PC-9 (cell line): Measurements from ENCODE around the gene FKTN. TPM values are rescaled to one million over a fixed set of nuclear protein-coding genes. Genes with fewer than 3 reads are reported as not detected.

Experiments used
- BruUV-seq: library from RNA; stranded (reverse); fragments of 400-500 nt; replicated peaks from 2 replicates; lab custom pipeline; 2021; lab: Mats Ljungman, UMichigan
- CTCF ChIA-PET: fragments of 300-600 bp; sonication (Branson Sonifier 250); formaldehyde crosslinking; loops from one replicate; lab custom pipeline; 2022; ENCODE audit warnings: antibody characterized with exemption; lab: Charles Lee
- POLR2A ChIA-PET: fragments of 300-600 bp; sonication (Branson Sonifier 250); formaldehyde crosslinking; loops from one replicate; lab custom pipeline; 2022; ENCODE audit warnings: antibody characterized with exemption; ENCODE audit not compliant: unreplicated experiment; lab: Charles Lee
- DNase-seq, 2 experiments: peaks; one replicate each; pipeline versions ENCODE4 v3.0.0 to v3.0.0-alpha.2; 2015 to 2022; ENCODE audit warnings: mixed read lengths in 1 of 2
- H2AFZ ChIP-seq: fragments of 200-600 bp; sonication (generic); 2 replicates; pipeline ENCODE4 v1.8.1; 2017; ENCODE audit warnings: antibody characterized with exemption
- H3F3A ChIP-seq: fragments of 200-600 bp; sonication (generic); 2 replicates; pipeline ENCODE4 v1.8.1; 2017; ENCODE audit warnings: antibody characterized with exemption, mild to moderate bottlenecking, low read depth; ENCODE audit not compliant: insufficient read depth
- H3K27ac ChIP-seq: fragments of 200-600 bp; sonication (generic); 2 replicates; pipeline ENCODE4 v1.6.1; 2016; ENCODE audit warnings: mixed run types
- H3K27me3 ChIP-seq: fragments of 200-600 bp; sonication (generic); 2 replicates; pipeline ENCODE4 v1.6.1; 2016; ENCODE audit warnings: low read depth, mixed run types; ENCODE audit not compliant: insufficient read depth
- H3K36me3 ChIP-seq: fragments of 200-600 bp; sonication (generic); 2 replicates; pipeline ENCODE4 v1.6.1; 2016; ENCODE audit warnings: low read depth, mixed run types
- H3K4me1 ChIP-seq: fragments of 200-600 bp; sonication (generic); replicated peaks from 2 replicates; pipeline ENCODE4 v1.6.1; 2016; ENCODE audit warnings: mixed run types; ENCODE audit not compliant: insufficient read depth
- H3K4me2 ChIP-seq: fragments of 200-600 bp; sonication (generic); 2 replicates; pipeline ENCODE4 v1.6.1; 2017; ENCODE audit warnings: mixed run types
- H3K4me3 ChIP-seq: fragments of 200-600 bp; sonication (generic); 2 replicates; pipeline ENCODE4 v1.6.1; 2016; ENCODE audit warnings: mixed run types
- H3K79me2 ChIP-seq: fragments of 200-600 bp; sonication (generic); 2 replicates; pipeline ENCODE4 v1.6.1; 2017; ENCODE audit warnings: low read depth, mixed run types
- H3K9me2 ChIP-seq: fragments of 200-600 bp; sonication (generic); 2 replicates; pipeline ENCODE4 v1.8.1; 2017; ENCODE audit warnings: mild to moderate bottlenecking; ENCODE audit not compliant: insufficient read depth
- H3K9me3 ChIP-seq: fragments of 200-600 bp; sonication (generic); 2 replicates; pipeline ENCODE4 v1.8.1; 2016; ENCODE audit warnings: low read depth; ENCODE audit not compliant: insufficient read depth
- H4K20me1 ChIP-seq: fragments of 200-600 bp; sonication (generic); 2 replicates; pipeline ENCODE4 v1.8.1; 2017; ENCODE audit not compliant: insufficient read depth
- EZH2 ChIP-seq: fragments of 200-600 bp; sonication (generic); IDR thresholded peaks from 2 replicates; pipeline ENCODE4 v1.8.0; 2017; ENCODE audit warnings: antibody characterized with exemption, low read depth
- intact Hi-C: fragments of 100-400 bp; cut with micrococcal nuclease; formaldehyde crosslinking; loops from one replicate; pipeline ENCODE4 v1.10.0; 2022; ENCODE audit not compliant: unreplicated experiment
- total RNA-seq: library from RNA; stranded (reverse); gene quantifications from 2 replicates; pipeline ENCODE4 v1.2.3, GENCODE V29; 2021
- TF ChIP-seq, protein P1 (sequence below): fragments of 200-600 bp; sonication (generic); conservative IDR thresholded peaks from 2 replicates; pipeline ENCODE4 v1.6.1; 2017; ENCODE audit warnings: mixed run types, antibody characterized with exemption, mild to moderate bottlenecking, moderate library complexity

Gene FKTN
- total RNA-seq, 1 experiment from 2014 or later: 32.3 TPM

DNA sequence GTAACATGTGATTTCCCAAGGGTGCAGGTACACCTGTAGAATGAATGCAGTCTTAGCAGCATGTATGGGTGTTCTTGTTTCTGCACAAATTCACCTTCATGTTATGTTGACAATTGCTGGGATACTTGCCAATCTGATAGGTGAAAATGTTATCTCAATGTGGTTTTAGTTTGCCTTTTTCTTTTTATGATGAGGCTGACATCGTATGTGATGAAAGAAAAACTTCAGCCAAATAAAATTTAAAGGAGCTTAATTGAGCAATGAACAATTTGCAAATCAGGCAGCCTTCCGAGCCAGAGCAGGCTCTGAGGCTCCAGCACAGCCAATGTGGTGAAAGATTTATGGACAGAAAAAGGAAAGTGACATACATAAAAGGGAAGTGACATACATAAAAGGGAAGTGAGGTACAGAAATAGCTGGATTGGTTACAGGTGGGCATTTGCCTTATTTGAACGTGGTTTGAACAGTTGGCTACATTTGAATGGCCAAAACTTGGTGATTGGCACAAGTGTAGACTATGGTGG lies 114.8 kb downstream of the FKTN start:
- H3K36me3 ChIP-seq: no peaks in the 10 kb centered on the region
- no peaks in the 10 kb centered on the region for H3K9me2 ChIP-seq
- H3K79me2 ChIP-seq: no peaks in the 10 kb centered on the region
- POLR2A ChIA-PET: no interaction called here
- H2AFZ ChIP-seq: no peak overlapping the region
- no peak for DNase-seq
- TF ChIP-seq, protein P1, sequence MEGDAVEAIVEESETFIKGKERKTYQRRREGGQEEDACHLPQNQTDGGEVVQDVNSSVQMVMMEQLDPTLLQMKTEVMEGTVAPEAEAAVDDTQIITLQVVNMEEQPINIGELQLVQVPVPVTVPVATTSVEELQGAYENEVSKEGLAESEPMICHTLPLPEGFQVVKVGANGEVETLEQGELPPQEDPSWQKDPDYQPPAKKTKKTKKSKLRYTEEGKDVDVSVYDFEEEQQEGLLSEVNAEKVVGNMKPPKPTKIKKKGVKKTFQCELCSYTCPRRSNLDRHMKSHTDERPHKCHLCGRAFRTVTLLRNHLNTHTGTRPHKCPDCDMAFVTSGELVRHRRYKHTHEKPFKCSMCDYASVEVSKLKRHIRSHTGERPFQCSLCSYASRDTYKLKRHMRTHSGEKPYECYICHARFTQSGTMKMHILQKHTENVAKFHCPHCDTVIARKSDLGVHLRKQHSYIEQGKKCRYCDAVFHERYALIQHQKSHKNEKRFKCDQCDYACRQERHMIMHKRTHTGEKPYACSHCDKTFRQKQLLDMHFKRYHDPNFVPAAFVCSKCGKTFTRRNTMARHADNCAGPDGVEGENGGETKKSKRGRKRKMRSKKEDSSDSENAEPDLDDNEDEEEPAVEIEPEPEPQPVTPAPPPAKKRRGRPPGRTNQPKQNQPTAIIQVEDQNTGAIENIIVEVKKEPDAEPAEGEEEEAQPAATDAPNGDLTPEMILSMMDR: no peak
- TF ChIP-seq EZH2: no peak
- intact Hi-C loops: no loop called here
- no peak overlapping the region for H3K4me2 ChIP-seq
- H3K4me1 ChIP-seq: no peaks in the 10 kb centered on the region
- H3K9me3 ChIP-seq: no peaks in the 10 kb centered on the region
- H3F3A ChIP-seq: no peaks in the 10 kb centered on the region
- H4K20me1 ChIP-seq: no peaks in the 10 kb centered on the region
- no peak overlapping the region for H3K27ac ChIP-seq
- H3K4me3 ChIP-seq: no peak overlapping the region
- CTCF ChIA-PET: no interaction called here
- BruUV-seq: no TSS peak
- no peaks in the 10 kb centered on the region for H3K27me3 ChIP-seq

DNA sequence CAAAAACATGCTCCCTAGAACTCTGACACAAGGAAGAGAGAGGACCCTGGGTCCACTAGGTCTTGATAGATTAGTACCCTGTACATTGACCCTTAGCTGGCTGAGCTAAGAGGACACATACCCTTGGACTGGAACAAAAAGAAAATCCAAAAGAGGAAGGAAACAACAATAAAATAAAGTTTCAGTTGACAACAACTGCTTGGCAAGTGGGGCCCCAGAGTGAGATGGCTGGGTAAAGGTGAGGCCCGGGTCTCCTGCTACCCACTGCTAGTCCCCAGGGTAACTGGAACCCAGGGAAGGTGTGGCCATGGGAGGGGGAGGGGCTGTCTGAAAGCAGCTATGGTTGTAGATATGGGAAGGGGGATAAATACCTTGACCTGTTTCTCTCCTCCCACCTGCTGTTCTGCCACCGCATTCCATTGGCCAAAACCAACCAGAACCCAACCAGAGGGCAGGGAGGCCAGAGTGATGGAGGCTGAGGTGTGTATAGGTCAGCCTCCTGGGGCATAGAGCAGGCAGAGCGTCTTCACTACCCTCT lies 116.0 kb downstream of the FKTN start:
- no peaks in the 10 kb centered on the region for H3F3A ChIP-seq
- BruUV-seq: no TSS peak
- H3K4me1 ChIP-seq: no peaks in the 10 kb centered on the region
- H3K4me3 ChIP-seq: no peak overlapping the region
- no peak for DNase-seq
- H3K27me3 ChIP-seq: no peaks in the 10 kb centered on the region
- intact Hi-C loops: no loop called here
- POLR2A ChIA-PET: no interaction called here
- H3K9me2 ChIP-seq: no peaks in the 10 kb centered on the region
- no peaks in the 10 kb centered on the region for H4K20me1 ChIP-seq
- no peak overlapping the region for H3K27ac ChIP-seq
- H3K36me3 ChIP-seq: no peaks in the 10 kb centered on the region
- H3K79me2 ChIP-seq: no peaks in the 10 kb centered on the region
- H2AFZ ChIP-seq: no peak overlapping the region
- CTCF ChIA-PET: no interaction called here
- no peak overlapping the region for H3K4me2 ChIP-seq
- no peaks in the 10 kb centered on the region for H3K9me3 ChIP-seq
- TF ChIP-seq, protein P1: no peak
- no peak for TF ChIP-seq EZH2

DNA sequence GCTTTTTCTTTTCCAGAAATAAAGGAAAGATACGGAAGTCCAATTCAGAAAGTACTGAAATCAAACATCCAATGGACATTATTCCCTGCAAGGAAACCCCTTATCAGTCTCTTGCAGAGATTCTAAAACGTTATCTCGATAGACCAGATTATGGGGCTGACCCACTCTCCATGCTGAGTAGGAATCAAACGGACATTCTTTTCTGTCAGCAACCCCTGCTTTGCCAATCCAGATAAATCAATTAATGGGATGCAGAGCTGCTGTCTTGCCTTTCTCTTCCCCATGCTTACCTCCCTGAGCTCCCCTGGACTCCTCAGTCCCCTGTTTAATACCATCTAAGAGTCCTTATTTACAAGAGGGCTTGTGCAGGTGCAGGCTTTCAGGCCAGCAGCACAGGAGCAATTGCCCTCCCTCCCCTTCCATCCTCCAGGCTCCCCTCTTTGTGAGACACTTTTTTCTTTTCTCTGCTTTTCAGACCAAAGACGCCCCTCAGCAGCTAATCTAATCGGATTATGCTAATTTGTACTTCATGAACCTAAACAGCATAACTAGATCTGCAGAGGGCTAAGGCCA lies 118.5 kb downstream of the FKTN start:
- no peaks in the 10 kb centered on the region for H3K9me2 ChIP-seq

More for the DNA sequence above, 118.5 kb downstream of the FKTN start:
- intact Hi-C loops: loop anchor here (2.0 kb wide), 1 partner anchor 18 kb away; the partner anchor contains the start of gene TMEM38B
- Histone ChIP-seq H3K4me1 (no peaks in the 10 kb centered on the region), H3K36me3 (no peaks in the 10 kb centered on the region), H3K27ac (no peak overlapping the region), H3K4me3 (no peak overlapping the region), H3F3A (no peaks in the 10 kb centered on the region), H3K4me2 (no peak overlapping the region), H2AFZ (no peak overlapping the region; the same call in 1 of the 2 replicates), H3K79me2 (no peaks in the 10 kb centered on the region), H3K27me3 (no peaks in the 10 kb centered on the region), H3K9me3 (no peaks in the 10 kb centered on the region), H4K20me1 (no peaks in the 10 kb centered on the region)
- POLR2A ChIA-PET: no interaction called here
- BruUV-seq: no TSS peak
- no peak for DNase-seq
- CTCF ChIA-PET: no interaction called here
- TF ChIP-seq, protein P1: no peak
- no peak for TF ChIP-seq EZH2
